ENCODE measurements around the gene ATRNL1.
"Not testable (repeated sequence)": the region's sequence is repeated elsewhere in the genome, so short reads cannot be mapped to it uniquely, and the experiment has no call there.

The ATRNL1 gene

DNA sequence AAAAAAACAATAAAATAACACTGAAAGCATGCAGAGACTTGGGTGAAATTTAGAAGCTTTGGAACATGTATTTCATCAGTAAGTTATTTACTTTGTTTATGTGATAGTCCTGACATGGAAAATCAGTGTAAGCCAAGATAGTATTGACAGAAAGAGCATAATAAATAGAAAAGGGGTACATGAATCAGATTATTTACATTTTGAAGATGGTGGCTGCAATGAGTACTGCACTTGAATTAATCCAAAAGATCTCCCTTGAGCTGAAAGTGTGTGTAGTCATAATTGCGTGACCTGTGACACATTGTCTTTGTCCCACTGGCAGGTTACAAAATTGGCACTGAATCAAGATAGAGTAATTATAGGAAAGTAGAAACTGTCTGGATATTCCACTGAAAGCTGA is 617.0 kb downstream of the ATRNL1 start:
- no peak for DNase-seq
- Mint-ChIP-seq H3K4me1 (no peaks in the 10 kb centered on the region), H3K9me3 (no peaks in the 10 kb centered on the region), H3K27ac (no peak overlapping the region), H3K27me3 (no peaks in the 10 kb centered on the region), H3K4me3 (no peak overlapping the region), H3K36me3 (no peaks in the 10 kb centered on the region)
- CTCF ChIA-PET, result no interaction called here

DNA sequence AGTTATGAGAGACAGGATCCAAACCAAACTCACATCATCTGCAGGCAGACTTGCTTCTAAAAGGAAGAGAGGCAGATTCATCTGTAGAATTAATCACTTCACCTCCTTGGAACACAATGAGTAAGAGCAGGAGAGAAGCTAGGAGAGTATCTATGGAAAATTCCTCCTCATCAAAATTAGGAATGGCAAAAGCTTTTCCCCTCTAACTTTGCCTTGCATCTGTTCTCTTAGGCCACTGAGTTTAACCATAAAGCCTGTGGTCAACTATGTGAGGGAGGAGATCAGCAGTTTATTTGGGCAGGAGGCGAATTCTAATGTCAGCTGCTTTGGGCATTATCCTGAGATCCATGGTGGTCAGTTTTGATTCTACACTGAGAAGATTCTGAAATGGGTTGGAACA is 618.1 kb downstream of the ATRNL1 start:
- no peaks in the 10 kb centered on the region for H3K4me1 Mint-ChIP-seq
- H3K9me3 Mint-ChIP-seq, result no peaks in the 10 kb centered on the region
- CTCF ChIA-PET, result no interaction called here
- no peaks in the 10 kb centered on the region for H3K36me3 Mint-ChIP-seq
- no peak overlapping the region for H3K4me3 Mint-ChIP-seq
- DNase-seq, result no peak
- no peaks in the 10 kb centered on the region for H3K27me3 Mint-ChIP-seq
- H3K27ac Mint-ChIP-seq, result no peak overlapping the region

DNA sequence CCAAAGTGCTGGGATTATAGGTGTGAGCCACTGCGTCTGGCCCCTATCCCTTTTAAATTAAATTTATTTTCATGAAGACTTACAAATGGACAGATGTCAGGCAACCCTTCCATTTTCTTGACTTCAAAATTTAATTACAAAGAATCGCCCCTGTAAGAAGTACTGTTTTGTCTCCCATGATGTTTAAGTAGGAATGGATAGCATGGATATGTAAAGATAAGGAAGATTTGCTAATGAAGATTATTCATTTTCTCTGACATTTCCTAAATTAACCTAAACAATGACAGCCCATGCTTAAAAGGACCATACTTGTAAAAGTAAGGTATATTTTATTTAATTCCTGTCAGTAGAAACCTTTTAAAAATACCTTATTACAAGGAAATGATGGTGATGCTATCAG is 627.0 kb downstream of the ATRNL1 start:
- no peaks in the 10 kb centered on the region for H3K36me3 Mint-ChIP-seq
- peaks cover 5% of the 10 kb centered on the region for H3K9me3 Mint-ChIP-seq
- DNase-seq, result no peak
- H3K4me3 Mint-ChIP-seq, result no peak overlapping the region
- H3K27ac Mint-ChIP-seq, result no peak overlapping the region
- CTCF ChIA-PET, result no interaction called here
- H3K4me1 Mint-ChIP-seq, result no peaks in the 10 kb centered on the region
- H3K27me3 Mint-ChIP-seq, result no peaks in the 10 kb centered on the region

DNA sequence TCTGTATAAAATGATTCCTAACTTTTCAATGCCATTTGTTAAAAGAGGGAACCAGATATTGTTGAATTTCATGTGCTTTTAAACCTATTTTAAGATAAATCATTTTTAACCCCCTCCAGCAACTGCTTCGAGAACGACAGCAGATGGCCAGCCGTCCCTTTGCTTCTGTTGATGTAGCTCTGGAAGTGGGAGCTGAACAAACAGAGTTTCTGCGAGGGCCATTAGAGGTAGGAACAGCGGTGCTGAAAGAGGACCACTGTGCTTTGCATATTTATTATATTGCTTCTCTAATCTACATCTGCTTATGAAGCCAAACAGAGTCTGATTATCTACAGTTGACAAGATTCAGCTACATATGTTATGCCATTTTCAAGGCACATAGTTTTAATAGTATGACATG is 634.0 kb downstream of the ATRNL1 start:
- Mint-ChIP-seq H3K9me3 (peaks cover 2% of the 10 kb centered on the region), H3K4me3 (no peak overlapping the region), H3K27me3 (no peaks in the 10 kb centered on the region), H3K27ac (no peak overlapping the region), H3K4me1 (no peaks in the 10 kb centered on the region), H3K36me3 (no peaks in the 10 kb centered on the region)
- DNase-seq, result no peak
- CTCF ChIA-PET, result no interaction called here

DNA sequence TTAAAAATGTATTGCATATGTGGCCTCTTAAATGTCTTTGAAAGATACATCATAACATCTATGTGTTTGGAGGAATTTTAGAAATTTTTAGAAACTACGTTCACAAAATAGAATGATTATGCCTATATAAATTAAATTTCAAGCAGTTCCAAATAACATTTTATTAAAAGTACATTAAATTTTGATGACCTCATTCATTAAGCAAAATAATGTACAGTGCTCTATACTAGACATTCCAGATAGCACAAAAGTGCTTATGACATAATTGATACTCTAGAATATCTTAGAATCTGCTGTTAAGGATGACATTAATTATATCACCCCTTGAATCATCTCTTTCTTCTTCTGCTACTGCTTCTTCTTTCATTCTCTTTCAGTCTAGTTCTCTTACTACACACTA is 650.9 kb downstream of the ATRNL1 start:
- CTCF ChIA-PET, result no interaction called here
- Mint-ChIP-seq H3K27me3 (no peaks in the 10 kb centered on the region), H3K36me3 (no peaks in the 10 kb centered on the region), H3K9me3 (no peaks in the 10 kb centered on the region), H3K27ac (no peak overlapping the region), H3K4me1 (no peaks in the 10 kb centered on the region), H3K4me3 (no peak overlapping the region)
- no peak for DNase-seq

DNA sequence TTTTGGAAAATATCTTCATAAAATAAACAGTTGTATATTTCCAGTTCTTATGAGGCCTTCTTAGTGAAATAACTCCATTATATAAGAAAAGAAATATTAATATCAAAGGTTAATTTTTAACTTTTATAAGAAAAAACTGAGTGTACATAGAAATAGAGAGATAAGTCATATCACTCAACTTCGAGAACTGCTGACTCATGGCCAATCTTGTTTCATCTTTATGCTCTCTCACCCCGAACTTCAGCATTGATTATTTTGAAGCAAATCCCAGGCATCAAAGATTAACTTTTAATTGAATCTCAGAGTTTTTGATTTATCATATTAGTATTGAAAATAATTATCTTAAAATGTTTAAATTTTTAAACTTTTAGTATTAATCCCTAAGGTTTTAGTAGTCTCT is 652.8 kb downstream of the ATRNL1 start:
- H3K4me1 Mint-ChIP-seq, result no peaks in the 10 kb centered on the region
- H3K9me3 Mint-ChIP-seq, result no peaks in the 10 kb centered on the region
- H3K4me3 Mint-ChIP-seq, result no peak overlapping the region
- H3K27ac Mint-ChIP-seq, result no peak overlapping the region
- no peak for DNase-seq
- H3K27me3 Mint-ChIP-seq, result no peaks in the 10 kb centered on the region
- H3K36me3 Mint-ChIP-seq, result no peaks in the 10 kb centered on the region
- CTCF ChIA-PET, result no interaction called here

DNA sequence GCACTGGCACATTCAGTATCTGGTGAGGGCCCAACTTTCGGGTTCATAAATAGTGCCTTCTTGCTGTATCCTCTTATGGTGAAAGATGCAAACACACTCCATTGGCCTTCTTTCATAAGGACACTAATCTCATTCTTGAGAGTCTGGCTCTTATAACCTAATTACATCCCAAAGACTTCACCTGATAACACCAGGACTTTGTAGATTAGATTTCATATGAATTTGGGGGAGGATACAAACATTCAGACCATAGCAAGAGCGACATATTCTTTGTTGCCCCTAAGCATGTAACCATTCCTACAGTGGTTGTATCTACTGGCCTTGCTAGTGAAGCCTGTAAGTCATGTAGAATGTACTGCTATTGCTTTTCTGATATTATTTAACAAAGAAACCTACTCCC is 654.6 kb downstream of the ATRNL1 start:
- H3K36me3 Mint-ChIP-seq, result no peaks in the 10 kb centered on the region

DNA sequence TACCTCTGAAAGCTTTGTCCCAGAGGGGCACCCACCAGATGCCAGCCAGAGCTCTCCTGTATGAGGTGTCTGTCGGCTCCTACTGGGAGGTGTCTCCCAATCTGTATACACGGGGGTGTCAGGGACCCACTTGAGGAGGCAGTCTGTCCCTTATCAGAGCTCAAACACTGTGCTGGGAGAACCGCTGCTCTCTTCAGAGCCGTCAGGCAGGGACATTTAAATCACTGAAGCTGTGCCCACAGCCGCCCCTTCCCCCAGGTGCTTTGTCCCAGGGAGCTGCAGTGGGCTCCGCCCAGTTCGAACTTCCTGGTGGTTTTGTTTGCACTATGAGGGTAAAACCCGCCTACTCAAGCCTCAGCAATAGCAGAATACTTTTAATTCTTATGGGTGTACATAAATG is 665.3 kb downstream of the ATRNL1 start:
- CTCF ChIA-PET, H3K27me3 Mint-ChIP-seq, H3K36me3 Mint-ChIP-seq, H3K27ac Mint-ChIP-seq, H3K4me1 Mint-ChIP-seq, DNase-seq, H3K4me3 Mint-ChIP-seq: not testable (repeated sequence)
- peaks cover 13% of the 10 kb centered on the region for H3K9me3 Mint-ChIP-seq

More for the DNA sequence above, 654.6 kb downstream of the ATRNL1 start:
- Mint-ChIP-seq H3K4me1 (no peaks in the 10 kb centered on the region), H3K27ac (no peak overlapping the region), H3K27me3 (no peaks in the 10 kb centered on the region), H3K4me3 (no peak overlapping the region), H3K9me3 (peaks cover 3% of the 10 kb centered on the region)
- no peak for DNase-seq
- CTCF ChIA-PET, result no interaction called here

DNA sequence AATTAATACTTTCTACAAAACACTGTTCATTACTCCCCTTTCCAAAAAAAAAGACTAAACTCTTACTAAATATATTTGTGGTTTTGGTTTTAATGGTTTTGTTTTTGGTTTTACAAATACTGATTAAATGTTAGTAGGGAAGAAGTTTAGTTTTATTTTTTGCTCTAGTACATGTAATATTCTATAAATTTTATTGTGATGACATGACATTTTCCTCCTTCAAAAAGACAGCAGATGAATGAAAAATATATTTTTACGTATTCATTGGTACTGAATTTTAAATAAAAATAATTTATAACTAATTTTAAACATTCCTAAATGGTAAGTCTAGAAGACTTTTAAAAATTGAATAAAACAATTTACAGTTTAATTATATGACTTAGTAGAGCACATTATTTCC is 667.0 kb downstream of the ATRNL1 start:
- H3K27ac Mint-ChIP-seq, result no peak overlapping the region
- H3K4me3 Mint-ChIP-seq, result no peak overlapping the region
- CTCF ChIA-PET, result no interaction called here
- no peaks in the 10 kb centered on the region for H3K27me3 Mint-ChIP-seq
- H3K9me3 Mint-ChIP-seq, result peaks cover 13% of the 10 kb centered on the region
- H3K4me1 Mint-ChIP-seq, result no peaks in the 10 kb centered on the region
- no peaks in the 10 kb centered on the region for H3K36me3 Mint-ChIP-seq
- DNase-seq, result no peak

DNA sequence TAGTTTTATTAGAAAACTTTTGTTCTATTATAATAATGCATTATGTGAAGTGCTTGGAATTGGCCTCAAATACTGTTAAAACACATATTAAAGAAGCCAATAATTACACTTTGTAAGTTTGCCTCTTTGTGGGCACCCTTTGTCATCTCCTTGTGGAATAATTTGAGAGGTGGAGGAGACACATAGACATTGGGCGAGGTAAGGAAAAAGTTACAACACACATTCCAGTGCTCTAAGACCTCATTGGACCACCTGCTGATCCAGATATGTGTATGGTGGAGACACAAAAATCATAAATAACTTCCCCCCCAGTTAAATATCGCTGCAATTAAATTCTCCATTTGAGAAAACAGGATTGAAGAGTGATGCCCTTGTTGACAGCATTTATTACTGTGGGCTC is 668.0 kb downstream of the ATRNL1 start:
- Mint-ChIP-seq H3K4me3 (no peak overlapping the region), H3K4me1 (no peaks in the 10 kb centered on the region), H3K27ac (no peak overlapping the region), H3K27me3 (no peaks in the 10 kb centered on the region), H3K36me3 (no peaks in the 10 kb centered on the region), H3K9me3 (peaks cover 11% of the 10 kb centered on the region)
- DNase-seq, result no peak
- CTCF ChIA-PET, result no interaction called here

DNA sequence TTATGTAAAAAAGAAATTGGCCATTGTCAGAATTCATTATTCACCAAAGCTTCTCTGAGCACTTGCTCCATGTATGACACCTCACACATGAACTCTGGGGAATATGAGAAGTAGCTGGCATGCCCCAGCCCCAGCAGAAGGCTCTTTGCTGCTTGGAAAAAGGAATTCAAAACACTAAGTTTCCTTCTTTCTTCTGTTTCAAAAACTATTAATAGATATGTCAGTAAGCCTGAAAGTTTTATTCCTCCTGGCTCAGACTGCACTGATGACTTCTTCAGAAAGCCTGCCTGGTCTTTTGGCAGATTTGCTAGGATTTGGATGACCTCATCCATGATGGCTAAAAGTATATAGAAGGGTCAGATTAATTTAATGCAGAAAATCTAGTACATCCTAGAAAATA is 668.9 kb downstream of the ATRNL1 start:
- peaks cover 5% of the 10 kb centered on the region for H3K9me3 Mint-ChIP-seq
- H3K4me1 Mint-ChIP-seq, result no peaks in the 10 kb centered on the region
- no peak overlapping the region for H3K4me3 Mint-ChIP-seq
- no peak for DNase-seq
- H3K27me3 Mint-ChIP-seq, result no peaks in the 10 kb centered on the region
- no peak overlapping the region for H3K27ac Mint-ChIP-seq
- no peaks in the 10 kb centered on the region for H3K36me3 Mint-ChIP-seq
- CTCF ChIA-PET, result no interaction called here

DNA sequence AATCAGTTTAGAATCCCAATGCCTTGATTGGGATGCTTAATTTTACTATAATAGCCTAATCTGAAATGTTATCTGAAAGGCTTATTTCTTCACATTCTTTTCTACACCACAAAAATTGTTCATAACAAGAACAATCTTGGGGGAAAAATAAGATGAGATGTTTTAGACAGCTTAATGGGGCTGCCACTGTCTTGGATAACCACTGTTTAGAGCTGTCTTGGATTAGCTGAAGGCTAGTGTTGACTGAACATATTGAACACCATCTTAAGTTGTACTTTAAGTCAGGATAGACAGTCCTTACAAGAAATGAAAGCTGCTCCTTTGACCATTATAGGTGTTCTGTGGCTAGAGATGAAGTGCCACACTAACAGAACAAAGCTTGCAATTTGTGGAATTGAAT is 678.6 kb downstream of the ATRNL1 start:
- CTCF ChIA-PET, result interaction anchor here (1.0 kb wide), 1 partner anchor 27 kb away, joined by 3 read pairs; no protein-coding TSS in a partner anchor
- no peak overlapping the region for H3K27ac Mint-ChIP-seq
- H3K36me3 Mint-ChIP-seq, result no peaks in the 10 kb centered on the region
- no peak for DNase-seq
- no peaks in the 10 kb centered on the region for H3K27me3 Mint-ChIP-seq
- H3K4me3 Mint-ChIP-seq, result no peak overlapping the region
- H3K9me3 Mint-ChIP-seq, result no peaks in the 10 kb centered on the region
- H3K4me1 Mint-ChIP-seq, result no peaks in the 10 kb centered on the region

DNA sequence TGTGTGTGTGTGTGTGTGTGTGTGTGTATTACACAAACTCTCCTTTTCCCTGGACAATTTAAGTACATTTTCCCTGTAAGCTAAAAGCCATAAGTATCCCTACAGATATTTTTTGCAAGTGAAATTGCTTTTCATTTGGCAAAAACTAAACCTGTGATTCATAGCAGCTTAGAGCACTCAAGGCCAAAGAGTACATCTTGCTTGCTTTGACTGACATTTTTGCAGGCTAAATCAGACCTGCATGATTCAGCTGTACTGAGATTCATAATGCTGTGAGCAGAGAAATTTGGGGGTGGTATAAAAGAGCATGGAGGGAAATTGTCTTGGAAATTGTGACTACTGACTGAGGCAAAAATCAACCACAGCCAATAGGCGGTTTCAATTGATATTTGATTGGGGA is 679.4 kb downstream of the ATRNL1 start:
- H3K27me3 Mint-ChIP-seq, result no peaks in the 10 kb centered on the region
- H3K27ac Mint-ChIP-seq, result no peak overlapping the region
- H3K4me1 Mint-ChIP-seq, result no peaks in the 10 kb centered on the region
- no peak overlapping the region for H3K4me3 Mint-ChIP-seq
- no peaks in the 10 kb centered on the region for H3K9me3 Mint-ChIP-seq
- CTCF ChIA-PET, result interaction anchor here (1.0 kb wide), 1 partner anchor 26 kb away, joined by 3 read pairs; no protein-coding TSS in a partner anchor
- no peak for DNase-seq
- H3K36me3 Mint-ChIP-seq, result no peaks in the 10 kb centered on the region

DNA sequence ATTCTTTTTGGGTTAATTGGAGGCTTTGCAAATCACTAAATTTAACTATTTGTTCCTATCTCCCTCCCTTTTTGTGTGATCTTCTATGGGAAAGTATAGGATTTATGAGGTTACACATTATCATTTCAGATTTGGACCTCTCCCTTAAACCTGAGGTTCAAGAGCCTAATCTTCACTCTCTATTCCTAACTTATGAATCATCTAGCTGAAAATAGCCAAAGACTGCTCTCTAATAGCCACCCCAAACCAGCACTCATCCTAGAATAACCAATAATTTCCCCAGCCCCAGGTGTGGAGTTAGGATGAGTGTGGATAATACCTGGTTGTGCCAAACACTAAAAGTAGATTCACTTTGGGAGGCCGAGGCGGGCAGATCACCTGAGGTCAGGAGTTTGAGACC is 680.7 kb downstream of the ATRNL1 start:
- H3K27me3 Mint-ChIP-seq, result no peaks in the 10 kb centered on the region
- H3K4me1 Mint-ChIP-seq, result no peaks in the 10 kb centered on the region
- no peaks in the 10 kb centered on the region for H3K9me3 Mint-ChIP-seq
- no peak overlapping the region for H3K27ac Mint-ChIP-seq
- CTCF ChIA-PET, result no interaction called here
- no peaks in the 10 kb centered on the region for H3K36me3 Mint-ChIP-seq
- no peak for DNase-seq
- no peak overlapping the region for H3K4me3 Mint-ChIP-seq

DNA sequence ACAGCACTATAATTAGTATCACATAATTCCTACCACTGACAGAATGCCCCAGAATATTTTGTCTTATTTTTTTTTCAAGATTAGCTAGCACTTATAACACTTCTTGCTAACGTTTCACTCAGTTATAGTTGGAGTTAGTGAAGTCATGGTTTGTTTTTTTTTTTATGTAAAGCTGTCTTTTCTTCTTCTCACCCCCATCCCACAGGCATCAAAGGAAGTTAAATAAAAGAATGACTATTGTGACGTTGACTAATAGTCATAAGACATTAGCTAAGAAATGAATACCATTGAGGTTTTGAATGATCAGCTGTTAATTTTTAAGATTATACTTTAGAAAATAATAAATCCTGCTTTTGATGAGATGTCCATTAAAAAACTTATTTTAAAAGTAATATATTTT is 681.6 kb downstream of the ATRNL1 start:
- DNase-seq, result no peak
- no peaks in the 10 kb centered on the region for H3K36me3 Mint-ChIP-seq
- no peak overlapping the region for H3K27ac Mint-ChIP-seq
- no peaks in the 10 kb centered on the region for H3K9me3 Mint-ChIP-seq
- no peaks in the 10 kb centered on the region for H3K4me1 Mint-ChIP-seq
- H3K4me3 Mint-ChIP-seq, result no peak overlapping the region
- CTCF ChIA-PET, result interaction anchor here (1.0 kb wide), 1 partner anchor 25 kb away, joined by 3 read pairs; no protein-coding TSS in a partner anchor
- no peaks in the 10 kb centered on the region for H3K27me3 Mint-ChIP-seq

DNA sequence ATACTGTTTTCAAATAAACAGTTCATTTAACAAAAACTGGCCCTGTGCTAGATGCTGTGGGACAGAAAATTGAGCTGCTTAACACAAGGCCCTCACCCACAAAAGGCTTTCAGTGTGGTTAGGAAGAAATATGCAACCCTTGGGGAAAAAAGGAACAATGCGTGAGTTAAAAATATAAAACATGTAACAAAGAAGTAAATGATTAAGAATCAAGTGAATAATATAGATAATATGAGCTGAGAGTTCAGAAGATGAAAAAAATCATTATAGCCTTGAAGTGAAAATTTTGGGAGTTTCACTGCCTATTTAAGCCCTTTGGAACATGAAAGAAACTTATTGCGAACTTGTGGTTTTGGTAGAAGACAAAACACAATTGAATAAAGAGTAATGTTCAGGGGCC is 684.5 kb downstream of the ATRNL1 start:
- no peak overlapping the region for H3K4me3 Mint-ChIP-seq

More for the DNA sequence above, 684.5 kb downstream of the ATRNL1 start:
- CTCF ChIA-PET, result no interaction called here
- Mint-ChIP-seq H3K27me3 (no peaks in the 10 kb centered on the region), H3K36me3 (no peaks in the 10 kb centered on the region), H3K4me1 (no peaks in the 10 kb centered on the region), H3K27ac (no peak overlapping the region), H3K9me3 (no peaks in the 10 kb centered on the region)
- DNase-seq, result no peak
